ENCODE measurements around the gene P4HA1.
"Not testable (repeated sequence)": the region's sequence is repeated elsewhere in the genome, so short reads cannot be mapped to it uniquely, and the experiment has no call there.

- TF ChIP-seq, protein P1, sequence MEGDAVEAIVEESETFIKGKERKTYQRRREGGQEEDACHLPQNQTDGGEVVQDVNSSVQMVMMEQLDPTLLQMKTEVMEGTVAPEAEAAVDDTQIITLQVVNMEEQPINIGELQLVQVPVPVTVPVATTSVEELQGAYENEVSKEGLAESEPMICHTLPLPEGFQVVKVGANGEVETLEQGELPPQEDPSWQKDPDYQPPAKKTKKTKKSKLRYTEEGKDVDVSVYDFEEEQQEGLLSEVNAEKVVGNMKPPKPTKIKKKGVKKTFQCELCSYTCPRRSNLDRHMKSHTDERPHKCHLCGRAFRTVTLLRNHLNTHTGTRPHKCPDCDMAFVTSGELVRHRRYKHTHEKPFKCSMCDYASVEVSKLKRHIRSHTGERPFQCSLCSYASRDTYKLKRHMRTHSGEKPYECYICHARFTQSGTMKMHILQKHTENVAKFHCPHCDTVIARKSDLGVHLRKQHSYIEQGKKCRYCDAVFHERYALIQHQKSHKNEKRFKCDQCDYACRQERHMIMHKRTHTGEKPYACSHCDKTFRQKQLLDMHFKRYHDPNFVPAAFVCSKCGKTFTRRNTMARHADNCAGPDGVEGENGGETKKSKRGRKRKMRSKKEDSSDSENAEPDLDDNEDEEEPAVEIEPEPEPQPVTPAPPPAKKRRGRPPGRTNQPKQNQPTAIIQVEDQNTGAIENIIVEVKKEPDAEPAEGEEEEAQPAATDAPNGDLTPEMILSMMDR (IDR thresholded peaks at IDR 0.05): not testable (repeated sequence)
- TF ChIP-seq, protein P2, sequence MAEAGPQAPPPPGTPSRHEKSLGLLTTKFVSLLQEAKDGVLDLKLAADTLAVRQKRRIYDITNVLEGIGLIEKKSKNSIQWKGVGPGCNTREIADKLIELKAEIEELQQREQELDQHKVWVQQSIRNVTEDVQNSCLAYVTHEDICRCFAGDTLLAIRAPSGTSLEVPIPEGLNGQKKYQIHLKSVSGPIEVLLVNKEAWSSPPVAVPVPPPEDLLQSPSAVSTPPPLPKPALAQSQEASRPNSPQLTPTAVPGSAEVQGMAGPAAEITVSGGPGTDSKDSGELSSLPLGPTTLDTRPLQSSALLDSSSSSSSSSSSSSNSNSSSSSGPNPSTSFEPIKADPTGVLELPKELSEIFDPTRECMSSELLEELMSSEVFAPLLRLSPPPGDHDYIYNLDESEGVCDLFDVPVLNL (CRISPR knock-in tag; IDR thresholded peaks at IDR 0.05; ENCODE audit: borderline replicate concordance, low read depth): not testable (repeated sequence)
- not testable (repeated sequence) for TF ChIP-seq CREB1 (CRISPR knock-in tag; IDR thresholded peaks at IDR 0.05); ZNF138 (CRISPR knock-in tag; conservative IDR thresholded peaks at IDR 0.05); USF1 (CRISPR knock-in tag; IDR thresholded peaks at IDR 0.05); TP53 (CRISPR knock-in tag; IDR thresholded peaks at IDR 0.05); TEAD4 (CRISPR knock-in tag; IDR thresholded peaks at IDR 0.05)
These were observed 15.4 kb upstream of the P4HA1 start for GRCh38 chr10:73112032-73112431.

Data from WTC11 (cell line).